Muscle layer of duodenum (tissue), 2 donors: ENCODE results near the gene ZNF629.

Experiments used
- H3K27ac ChIP-seq: one replicate; pipeline ENCODE4 v1.7.0; 2013; ENCODE audit warnings: mild to moderate bottlenecking, low read length
- H3K27me3 ChIP-seq: one replicate; pipeline ENCODE4 v1.7.0; 2013; ENCODE audit warnings: low read depth, mild to moderate bottlenecking, control low read depth, low read length
- H3K36me3 ChIP-seq, 2 donors: one replicate each; pipeline ENCODE4 v1.7.0; 2013; ENCODE audit warnings: low read length in 2 of 2, control low read depth in 1 of 2, mild to moderate bottlenecking in 1 of 2; ENCODE audit not compliant: insufficient read depth in 2 of 2, control insufficient read depth in 1 of 2
- H3K4me1 ChIP-seq, 2 donors: one replicate each; pipeline ENCODE4 v1.7.0; 2013; ENCODE audit warnings: low read length in 2 of 2, mild to moderate bottlenecking in 2 of 2, control low read depth in 1 of 2, moderate library complexity in 1 of 2; ENCODE audit not compliant: insufficient read depth in 2 of 2, control insufficient read depth in 1 of 2
- H3K4me3 ChIP-seq, 2 donors: one replicate each; pipeline ENCODE4 v1.7.0; 2013; ENCODE audit warnings: low read length in 2 of 2, low read depth in 1 of 2, mild to moderate bottlenecking in 1 of 2
- H3K9me3 ChIP-seq, 2 donors: one replicate each; pipeline ENCODE4 v1.7.0; 2013; ENCODE audit warnings: low read length in 2 of 2, control low read depth in 1 of 2, mild to moderate bottlenecking in 1 of 2; ENCODE audit not compliant: control insufficient read depth in 1 of 2
- donor health status: healthy.

Gene ZNF629

DNA sequence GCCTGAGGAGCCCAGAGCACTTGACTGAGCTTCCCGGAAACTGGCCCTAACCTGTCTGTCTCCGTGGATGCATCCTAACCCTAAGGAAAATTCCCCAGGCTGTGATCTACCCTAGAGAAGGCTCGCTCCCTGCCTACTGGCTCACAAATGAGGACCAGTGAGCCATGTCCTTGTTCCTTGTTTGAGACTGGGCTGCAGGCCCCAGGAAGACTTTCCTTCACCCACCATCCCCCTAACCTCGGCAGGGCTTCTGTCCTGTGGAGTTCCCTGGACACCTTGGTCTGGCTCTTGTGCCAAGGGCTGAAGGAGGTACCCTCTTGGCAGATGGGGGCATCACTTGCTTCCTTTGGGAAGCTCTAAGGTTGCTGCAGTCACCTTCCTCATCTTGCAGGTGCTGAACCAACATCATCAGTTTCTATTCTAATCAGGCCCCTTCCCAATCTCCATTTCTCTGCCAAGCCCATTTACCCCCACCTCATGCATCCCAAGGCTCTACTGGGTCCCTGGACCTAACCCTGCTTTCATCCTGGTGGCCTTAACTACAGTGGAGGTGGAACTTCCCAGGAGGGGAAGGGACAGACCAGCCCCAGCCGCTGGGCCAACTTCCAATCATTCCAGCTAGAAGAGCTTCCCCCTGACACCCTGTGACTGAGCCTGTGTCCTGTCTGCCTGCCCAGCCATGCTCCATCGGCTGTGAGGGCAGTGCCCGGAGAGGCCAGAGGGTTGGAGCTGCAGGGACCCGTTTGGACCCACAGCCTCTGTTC is 12.5 kb downstream of the ZNF629 start:
- peaks cover 9% of the 10 kb centered on the region in 2 donors for H3K4me1 ChIP-seq
- H3K9me3 ChIP-seq: no peaks in the 10 kb centered on the region
- no peaks in the 10 kb centered on the region for H3K27me3 ChIP-seq
- H3K27ac ChIP-seq: peak overlapping the region; percentile 75
- H3K36me3 ChIP-seq: peaks cover 23 to 44% of the 10 kb centered on the region in 2 donors
- peak overlapping the region; percentile 76 to 80 for H3K4me3 ChIP-seq

- H3K27me3 ChIP-seq: no peaks in the 10 kb centered on the region
- H3K4me1 ChIP-seq: peaks cover 9% of the 10 kb centered on the region in 2 donors
- no peak overlapping the region for H3K4me3 ChIP-seq
- H3K27ac ChIP-seq: no peak overlapping the region
- no peaks in the 10 kb centered on the region for H3K9me3 ChIP-seq
- peaks cover 30 to 51% of the 10 kb centered on the region in 2 donors for H3K36me3 ChIP-seq
Observed at GRCh38 chr16:30773826-30774225, 13.2 kb downstream of the ZNF629 start.

- Histone ChIP-seq H3K36me3 (peaks cover 51 to 72% of the 10 kb centered on the region in 2 donors), H3K27ac (no peak overlapping the region)
Observed at GRCh38 chr16:30771726-30772125, 15.3 kb downstream of the ZNF629 start.

GRCh38 chr16:30769379-30770089 is 17.5 kb downstream of the ZNF629 start:
- H3K9me3 ChIP-seq: no peaks in the 10 kb centered on the region
- peaks cover 0 to 4% of the 10 kb centered on the region in 2 donors for H3K4me1 ChIP-seq
- no peaks in the 10 kb centered on the region for H3K27me3 ChIP-seq
- H3K27ac ChIP-seq: no peak overlapping the region
- H3K36me3 ChIP-seq: peaks cover 72 to 94% of the 10 kb centered on the region in 2 donors
- no peak overlapping the region for H3K4me3 ChIP-seq

More at GRCh38 chr16:30771726-30772125, 15.3 kb downstream of the ZNF629 start:
- H3K4me3 ChIP-seq: no peak overlapping the region
- no peaks in the 10 kb centered on the region for H3K27me3 ChIP-seq
- no peaks in the 10 kb centered on the region for H3K9me3 ChIP-seq
- peaks cover 2 to 9% of the 10 kb centered on the region in 2 donors for H3K4me1 ChIP-seq

GRCh38 chr16:30768583-30769181 is 18.3 kb downstream of the ZNF629 start:
- Histone ChIP-seq H3K36me3 (peaks cover 77 to 97% of the 10 kb centered on the region in 2 donors), H3K27ac (no peak overlapping the region), H3K4me1 (peaks cover 0 to 7% of the 10 kb centered on the region in 2 donors)

GRCh38 chr16:30767767-30768465 is 19.1 kb downstream of the ZNF629 start:
- no peaks in the 10 kb centered on the region for H3K9me3 ChIP-seq
- H3K4me1 ChIP-seq: peaks cover 5 to 15% of the 10 kb centered on the region in 2 donors
- H3K4me3 ChIP-seq: no peak overlapping the region
- H3K27ac ChIP-seq: no peak overlapping the region
- H3K36me3 ChIP-seq: peaks cover 72 to 97% of the 10 kb centered on the region in 2 donors
- no peaks in the 10 kb centered on the region for H3K27me3 ChIP-seq

More at GRCh38 chr16:30768583-30769181, 18.3 kb downstream of the ZNF629 start:
- H3K9me3 ChIP-seq: no peaks in the 10 kb centered on the region
- no peaks in the 10 kb centered on the region for H3K27me3 ChIP-seq
- no peak overlapping the region for H3K4me3 ChIP-seq

GRCh38 chr16:30766933-30767284 is 20.1 kb downstream of the ZNF629 start:
- H3K27ac ChIP-seq: no peak overlapping the region
- H3K9me3 ChIP-seq: no peaks in the 10 kb centered on the region
- peaks cover 64 to 87% of the 10 kb centered on the region in 2 donors for H3K36me3 ChIP-seq
- peaks cover 9 to 20% of the 10 kb centered on the region in 2 donors for H3K4me1 ChIP-seq
- no peaks in the 10 kb centered on the region for H3K27me3 ChIP-seq
- no peak overlapping the region for H3K4me3 ChIP-seq

DNA sequence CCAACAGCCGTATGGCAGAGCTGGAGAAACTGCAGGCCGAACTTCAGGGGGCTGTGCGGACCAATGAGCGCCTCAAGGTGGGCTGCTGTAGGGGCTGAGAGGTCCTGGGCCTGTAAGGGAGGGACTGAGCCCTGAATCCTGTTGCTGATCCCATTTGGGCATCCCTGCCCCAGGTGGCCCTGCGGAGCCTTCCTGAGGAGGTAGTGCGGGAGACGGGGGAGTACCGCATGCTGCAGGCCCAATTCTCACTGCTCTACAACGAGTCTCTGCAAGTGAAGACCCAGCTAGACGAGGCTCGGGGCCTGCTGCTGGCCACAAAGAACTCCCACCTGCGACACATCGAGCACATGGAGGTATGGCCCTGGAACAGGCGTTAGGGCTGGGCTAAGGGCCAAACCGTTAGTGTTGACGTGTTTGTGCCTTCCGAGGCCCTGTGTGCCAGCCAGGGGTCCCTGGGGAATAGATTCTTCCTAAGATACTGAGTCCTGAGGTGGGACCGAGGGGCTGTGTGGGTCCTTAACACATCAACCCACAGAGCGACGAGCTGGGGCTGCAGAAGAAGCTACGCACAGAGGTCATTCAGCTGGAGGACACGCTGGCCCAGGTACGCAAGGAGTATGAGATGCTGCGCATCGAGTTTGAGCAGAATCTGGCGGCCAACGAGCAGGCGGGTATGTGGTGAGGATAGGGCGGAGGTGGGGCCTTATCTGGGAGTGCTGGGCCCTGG is 20.6 kb downstream of the ZNF629 start:
- H3K27me3 ChIP-seq: no peaks in the 10 kb centered on the region
- H3K4me1 ChIP-seq: peaks cover 9 to 20% of the 10 kb centered on the region in 2 donors
- peaks cover 60 to 82% of the 10 kb centered on the region in 2 donors for H3K36me3 ChIP-seq
- H3K27ac ChIP-seq: no peak overlapping the region
- no peak overlapping the region for H3K4me3 ChIP-seq
- H3K9me3 ChIP-seq: no peaks in the 10 kb centered on the region

- Histone ChIP-seq H3K27me3 (no peaks in the 10 kb centered on the region), H3K36me3 (peaks cover 56 to 69% of the 10 kb centered on the region in 2 donors), H3K9me3 (no peaks in the 10 kb centered on the region), H3K27ac (no peak overlapping the region), H3K4me3 (no peak overlapping the region), H3K4me1 (peaks cover 9 to 26% of the 10 kb centered on the region in 2 donors)
Observed at GRCh38 chr16:30764816-30765465, 22.1 kb downstream of the ZNF629 start.

- Histone ChIP-seq H3K4me1 (peaks cover 9 to 26% of the 10 kb centered on the region in 2 donors), H3K4me3 (no peak overlapping the region), H3K36me3 (peaks cover 52 to 61% of the 10 kb centered on the region in 2 donors), H3K27me3 (no peaks in the 10 kb centered on the region), H3K27ac (no peak overlapping the region), H3K9me3 (no peaks in the 10 kb centered on the region)
Observed at GRCh38 chr16:30764086-30764485, 22.9 kb downstream of the ZNF629 start.
